Measurements from ENCODE around the gene ENO4.
A peak's percentile ranks its signal among the peaks of the same experiment; 100 is the strongest.

ENO4 gene

GRCh38 chr10:116848944-116849247 lies 403 bp upstream of the ENO4 start:
- H3K9me3 ChIP-seq (ENCODE audit: control insufficient read depth, low read length), result no peaks in the 10 kb centered on the region
- H3K79me2 ChIP-seq, result peaks cover 38% of the 10 kb centered on the region
- no peaks in the 10 kb centered on the region for H3K36me3 ChIP-seq (ENCODE audit: control insufficient read depth, insufficient read depth, low read length)
- H3K27me3 ChIP-seq (ENCODE audit: control insufficient read depth, insufficient read depth, low read length), result no peaks in the 10 kb centered on the region
- H2AFZ ChIP-seq, result peak overlapping the region; percentile 97
- no peak for TF ChIP-seq CTCF (IDR thresholded peaks at IDR 0.05)
- peak overlapping the region; percentile 82 for H3K9ac ChIP-seq
- peak overlapping the region; percentile 77 for H3K4me2 ChIP-seq (ENCODE audit: low read length)
- peaks cover 24% of the 10 kb centered on the region for H3K4me1 ChIP-seq
- H3K4me3 ChIP-seq (ENCODE audit: low read depth, low read length), result peak overlapping the region; percentile 77
- peak overlapping the region; percentile 91 for H3K27ac ChIP-seq

- Histone ChIP-seq H3K4me3 (ENCODE audit: low read depth, low read length) (peak overlapping the region; percentile 77), H3K36me3 (ENCODE audit: control insufficient read depth, insufficient read depth, low read length) (no peaks in the 10 kb centered on the region), H3K4me1 (peaks cover 24% of the 10 kb centered on the region), H3K27me3 (ENCODE audit: control insufficient read depth, insufficient read depth, low read length) (no peaks in the 10 kb centered on the region), H3K79me2 (peaks cover 30% of the 10 kb centered on the region), H2AFZ (peak overlapping the region; percentile 97), H3K9me3 (ENCODE audit: control insufficient read depth, low read length) (no peaks in the 10 kb centered on the region), H3K4me2 (ENCODE audit: low read length) (peak overlapping the region; percentile 34), H3K27ac (peak overlapping the region; percentile 91), H3K9ac (no peak overlapping the region)
- TF ChIP-seq CTCF (IDR thresholded peaks at IDR 0.05), result no peak
Measured at GRCh38 chr10:116850058-116850611, 836 bp downstream of the ENO4 start.

- Histone ChIP-seq H3K4me2 (ENCODE audit: low read length) (peak overlapping the region; percentile 10), H3K36me3 (ENCODE audit: control insufficient read depth, insufficient read depth, low read length) (no peaks in the 10 kb centered on the region), H3K4me3 (ENCODE audit: low read depth, low read length) (no peak overlapping the region), H3K79me2 (peaks cover 18% of the 10 kb centered on the region), H3K4me1 (peaks cover 24% of the 10 kb centered on the region), H3K27me3 (ENCODE audit: control insufficient read depth, insufficient read depth, low read length) (no peaks in the 10 kb centered on the region), H3K27ac (no peak overlapping the region), H3K9ac (no peak overlapping the region), H3K9me3 (ENCODE audit: control insufficient read depth, low read length) (no peaks in the 10 kb centered on the region), H2AFZ (peak overlapping the region; percentile 38)
- TF ChIP-seq CTCF (IDR thresholded peaks at IDR 0.05), result no peak
Measured at GRCh38 chr10:116852246-116852645, 2.9 kb downstream of the ENO4 start.

- Histone ChIP-seq H3K9me3 (ENCODE audit: control insufficient read depth, low read length) (no peaks in the 10 kb centered on the region), H3K4me1 (peaks cover 22% of the 10 kb centered on the region), H3K27me3 (ENCODE audit: control insufficient read depth, insufficient read depth, low read length) (no peaks in the 10 kb centered on the region), H3K36me3 (ENCODE audit: control insufficient read depth, insufficient read depth, low read length) (no peaks in the 10 kb centered on the region), H3K9ac (no peak overlapping the region), H2AFZ (no peak overlapping the region), H3K79me2 (peaks cover 8% of the 10 kb centered on the region), H3K27ac (no peak overlapping the region), H3K4me3 (ENCODE audit: low read depth, low read length) (no peak overlapping the region), H3K4me2 (ENCODE audit: low read length) (no peak overlapping the region)
- TF ChIP-seq CTCF (IDR thresholded peaks at IDR 0.05), result no peak
Measured at GRCh38 chr10:116853287-116853686, 4.0 kb downstream of the ENO4 start.

- Histone ChIP-seq H3K79me2 (peaks cover 6% of the 10 kb centered on the region), H3K4me1 (peaks cover 22% of the 10 kb centered on the region), H3K9me3 (ENCODE audit: control insufficient read depth, low read length) (no peaks in the 10 kb centered on the region), H3K27ac (no peak overlapping the region), H3K9ac (no peak overlapping the region), H3K4me3 (ENCODE audit: low read depth, low read length) (no peak overlapping the region), H3K4me2 (ENCODE audit: low read length) (no peak overlapping the region), H3K27me3 (ENCODE audit: control insufficient read depth, insufficient read depth, low read length) (no peaks in the 10 kb centered on the region), H2AFZ (no peak overlapping the region), H3K36me3 (ENCODE audit: control insufficient read depth, insufficient read depth, low read length) (no peaks in the 10 kb centered on the region)
- TF ChIP-seq CTCF (IDR thresholded peaks at IDR 0.05), result no peak
Measured at GRCh38 chr10:116853701-116854100, 4.4 kb downstream of the ENO4 start.

All from parathyroid adenoma (tissue), 2 donors.